CD4-positive, alpha-beta T cell treated with Interleukin-21 for 1 hour (primary cell): Measurements from ENCODE around the gene BAG5.
"Not testable (repeated sequence)": the region's sequence is repeated elsewhere in the genome, so short reads cannot be mapped to it uniquely, and the experiment has no call there.

Experiments used
- DNase-seq: peaks from one replicate; pipeline ENCODE4 v3.0.0-alpha.2; 2020

Gene BAG5, protein sequence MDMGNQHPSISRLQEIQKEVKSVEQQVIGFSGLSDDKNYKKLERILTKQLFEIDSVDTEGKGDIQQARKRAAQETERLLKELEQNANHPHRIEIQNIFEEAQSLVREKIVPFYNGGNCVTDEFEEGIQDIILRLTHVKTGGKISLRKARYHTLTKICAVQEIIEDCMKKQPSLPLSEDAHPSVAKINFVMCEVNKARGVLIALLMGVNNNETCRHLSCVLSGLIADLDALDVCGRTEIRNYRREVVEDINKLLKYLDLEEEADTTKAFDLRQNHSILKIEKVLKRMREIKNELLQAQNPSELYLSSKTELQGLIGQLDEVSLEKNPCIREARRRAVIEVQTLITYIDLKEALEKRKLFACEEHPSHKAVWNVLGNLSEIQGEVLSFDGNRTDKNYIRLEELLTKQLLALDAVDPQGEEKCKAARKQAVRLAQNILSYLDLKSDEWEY

DNA sequence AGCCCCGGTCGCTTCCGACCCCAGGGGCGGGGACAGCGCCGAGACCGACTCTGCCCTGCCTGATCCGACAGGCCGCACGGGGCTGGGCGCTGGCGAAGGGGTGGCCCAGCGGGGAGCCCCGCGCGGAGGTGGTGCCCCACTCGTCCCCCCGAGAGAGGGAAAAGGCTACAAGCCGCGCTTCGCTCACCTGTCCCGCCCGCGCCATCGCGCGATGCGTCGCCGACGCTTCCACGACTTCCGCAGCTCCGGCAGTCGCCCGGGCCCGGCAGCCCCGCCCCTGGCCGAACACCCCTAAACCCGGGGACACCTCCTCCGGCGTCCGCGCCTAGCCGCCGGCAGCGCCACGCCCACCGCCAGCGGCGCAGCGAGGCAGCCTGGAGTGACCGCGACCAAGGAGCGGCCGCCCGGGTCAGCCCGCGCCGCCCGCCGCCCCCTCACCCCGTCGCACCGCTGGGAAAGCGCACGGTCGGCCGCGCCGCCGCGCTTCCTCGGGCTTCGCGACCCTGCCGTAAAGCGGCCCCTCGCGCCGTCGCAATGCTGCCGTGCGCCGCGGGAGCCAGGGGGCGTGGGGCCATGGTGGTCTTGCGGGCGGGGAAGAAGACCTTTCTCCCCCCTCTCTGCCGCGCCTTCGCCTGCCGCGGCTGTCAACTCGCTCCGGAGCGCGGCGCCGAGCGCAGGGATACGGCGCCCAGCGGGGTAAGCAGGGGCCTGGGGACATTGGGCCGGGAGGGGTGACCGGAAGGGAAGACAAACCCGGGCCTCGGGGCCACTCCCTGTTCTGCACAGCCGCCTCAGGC, at the start of gene BAG5, which contains the start of gene COA8:
BAG5 (minus strand) TSS at position 229 of the 797 bp plus-strand sequence. CDS start 1,493 bp downstream, outside the sequence.
COA8 (plus strand) TSS at position 532 of the 797 bp plus-strand sequence; CDS start at position 574, 42 bp downstream.
- DNase-seq = peak; percentile 85

DNA sequence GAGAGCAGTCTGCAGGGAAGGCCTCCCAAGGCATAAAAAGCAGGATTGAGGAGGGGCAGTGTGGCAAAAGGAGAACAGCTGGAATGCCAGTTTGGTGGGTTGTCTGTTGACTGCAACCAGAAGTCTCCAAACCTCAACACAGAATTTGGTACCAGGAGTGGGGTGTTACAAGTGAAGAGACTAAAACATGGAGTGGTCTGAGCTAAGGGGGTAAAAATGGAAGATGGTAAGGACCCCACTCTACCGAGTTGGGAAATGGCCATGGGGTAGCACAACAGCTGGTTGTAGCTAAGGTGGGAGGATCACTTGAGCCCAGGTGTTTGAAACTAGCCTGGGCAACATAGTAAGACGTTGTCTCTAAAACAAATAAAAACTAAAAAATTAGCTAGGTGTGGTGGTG, 48.8 kb upstream of the BAG5 start:
- no peak for DNase-seq

GRCh38 chr14:103609081-103609480, 46.6 kb upstream of the BAG5 start:
- not testable (repeated sequence) for DNase-seq

DNA sequence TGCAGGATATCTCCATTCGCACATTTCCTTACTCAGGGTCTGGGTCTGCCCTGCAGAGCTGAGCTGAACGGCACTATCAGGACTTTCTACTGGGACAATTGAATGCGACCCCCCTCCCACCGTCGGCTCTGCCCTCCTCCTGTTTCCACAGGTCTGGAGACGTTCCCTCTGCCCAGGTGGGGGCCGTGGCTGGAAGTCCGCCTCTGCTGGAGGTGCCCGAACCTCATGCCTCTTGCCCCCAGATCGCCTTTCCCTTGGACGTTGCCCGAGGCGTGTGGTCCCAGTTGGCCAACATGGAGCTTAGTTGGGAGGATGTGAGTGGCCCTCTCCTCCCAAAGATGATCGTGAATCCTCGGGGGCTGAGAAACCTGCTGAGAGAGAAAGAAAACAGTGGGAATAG, 45.4 kb upstream of the BAG5 start:
- DNase-seq = no peak

DNA sequence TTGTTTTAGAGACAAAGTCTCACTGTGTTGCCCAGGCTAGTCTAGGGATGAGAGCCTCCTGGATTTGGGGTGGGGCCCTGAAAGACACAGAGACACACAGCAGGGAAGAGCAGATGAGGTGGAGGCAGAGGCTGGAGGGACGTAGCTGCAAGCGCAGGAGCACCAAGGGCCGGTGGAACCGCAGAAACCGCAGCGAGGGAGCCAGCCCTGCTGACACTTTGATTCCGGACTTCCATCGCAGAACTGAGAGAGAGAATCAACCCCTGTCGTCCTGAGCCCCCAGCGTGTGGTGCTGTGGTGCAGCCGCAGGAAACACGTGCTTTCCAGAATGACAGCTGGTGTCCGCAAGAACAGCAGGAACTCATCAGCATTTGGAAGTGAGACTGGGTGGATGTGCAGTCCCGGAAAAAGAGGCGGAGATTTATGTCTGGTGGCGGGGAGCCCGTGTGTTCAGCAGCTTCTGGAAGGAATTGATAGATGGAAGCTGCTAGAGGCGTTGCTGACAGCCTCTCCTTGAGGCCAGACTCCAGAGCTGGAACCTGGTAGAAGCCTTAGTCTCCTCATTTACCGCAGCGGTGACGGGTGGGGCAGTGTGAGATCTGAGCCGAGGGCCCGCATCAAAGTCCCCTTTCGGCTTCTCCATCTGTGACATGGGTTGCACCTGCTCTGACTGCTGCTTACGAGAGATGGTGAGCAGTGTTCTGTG, 44.7 kb upstream of the BAG5 start:
- peak; percentile 68 for DNase-seq

DNA sequence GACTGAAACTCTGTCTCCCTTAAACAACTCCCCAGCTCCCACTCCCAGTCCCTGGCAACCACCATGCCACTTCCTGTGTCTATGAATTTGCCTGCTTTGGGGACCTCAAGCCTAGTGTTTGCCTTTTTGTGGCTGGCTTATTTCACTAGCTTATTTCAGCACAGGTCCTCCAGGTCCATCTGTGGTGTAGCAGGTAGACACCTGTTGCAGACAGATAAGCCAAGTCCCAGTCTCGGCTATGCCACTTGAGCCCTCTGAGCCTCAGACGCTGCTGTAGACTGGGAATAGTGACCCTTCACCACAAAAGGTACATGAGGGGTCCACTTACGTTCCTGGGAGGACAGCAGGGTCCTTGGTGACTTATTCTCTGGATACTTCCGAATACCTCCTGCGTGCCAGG, 42.2 kb upstream of the BAG5 start:
- DNase-seq = no peak

GRCh38 chr14:103600503-103600902, 38.0 kb upstream of the BAG5 start:
- DNase-seq = no peak

GRCh38 chr14:103597623-103598377, 35.3 kb upstream of the BAG5 start:
- no peak for DNase-seq

DNA sequence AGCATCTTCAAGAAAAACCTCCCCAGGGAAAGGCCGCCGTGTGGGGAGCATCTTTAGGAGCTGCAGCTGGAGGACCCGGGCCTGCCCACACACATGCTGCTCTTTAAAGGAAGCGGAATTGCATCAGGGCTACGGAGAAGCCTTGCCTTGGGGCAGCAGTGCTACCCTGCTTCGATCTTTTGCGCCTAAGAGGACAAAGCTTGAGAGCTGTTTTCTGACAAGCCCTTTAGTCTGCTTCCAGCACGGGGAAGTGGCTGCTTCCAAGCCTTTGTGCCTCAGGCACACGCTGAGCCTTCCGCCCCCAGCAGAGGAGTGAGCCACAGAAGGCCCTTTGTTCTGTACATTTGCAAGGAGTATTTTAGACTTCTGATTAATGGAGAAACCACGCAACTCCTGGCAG, 31.8 kb upstream of the BAG5 start:
- no peak for DNase-seq

DNA sequence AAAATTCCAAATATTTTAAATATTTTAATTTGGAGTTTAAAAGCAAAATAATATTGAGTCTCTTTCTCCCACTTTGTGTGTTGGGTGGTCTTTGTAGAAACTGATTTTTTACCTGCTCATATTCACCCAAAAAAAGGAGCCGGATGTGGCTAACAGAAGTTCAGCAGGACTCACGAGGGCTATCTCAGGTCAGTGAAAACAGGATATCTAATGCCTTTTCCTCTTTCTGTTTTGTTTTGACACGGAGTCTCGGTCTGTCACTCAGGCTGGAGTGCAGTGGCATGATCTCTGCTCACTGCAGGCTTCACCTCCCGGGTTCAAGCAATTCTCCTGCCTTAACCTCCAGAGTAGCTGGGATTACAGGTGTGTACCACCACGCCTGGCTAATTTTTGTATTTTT, 31.1 kb upstream of the BAG5 start:
- peak; percentile 2 for DNase-seq

DNA sequence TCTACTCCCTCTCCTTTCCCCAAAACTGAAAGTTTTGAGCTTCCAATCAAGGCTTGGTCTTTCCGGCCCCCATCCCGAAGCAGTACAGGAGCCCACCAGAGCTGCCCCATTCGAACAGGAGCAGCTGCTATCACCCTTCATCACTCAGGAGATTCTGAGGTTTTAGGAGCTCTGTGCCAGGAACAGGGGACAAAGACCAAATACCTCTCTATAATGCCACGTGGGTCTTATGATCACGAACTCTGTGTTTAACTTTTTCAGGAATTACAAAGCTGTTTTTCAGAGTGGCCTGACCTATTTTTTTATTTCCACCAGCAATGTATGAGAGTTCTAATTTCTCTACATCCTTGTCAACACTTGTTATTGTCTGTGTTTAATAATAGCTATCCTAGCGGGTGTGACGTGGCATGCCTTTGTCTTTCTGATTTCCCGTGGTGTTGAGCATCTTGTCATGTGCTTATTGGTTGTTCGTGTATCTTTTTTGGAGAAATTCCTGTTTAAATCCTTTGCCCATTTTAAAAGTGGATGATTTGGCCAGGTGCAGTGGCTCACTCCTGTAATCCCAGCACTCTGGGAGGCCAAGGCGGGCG, 22.0 kb upstream of the BAG5 start:
- no peak for DNase-seq

GRCh38 chr14:103581954-103582703, 19.7 kb upstream of the BAG5 start:
- no peak for DNase-seq

GRCh38 chr14:103581206-103581605, 18.7 kb upstream of the BAG5 start:
- DNase-seq = no peak

DNA sequence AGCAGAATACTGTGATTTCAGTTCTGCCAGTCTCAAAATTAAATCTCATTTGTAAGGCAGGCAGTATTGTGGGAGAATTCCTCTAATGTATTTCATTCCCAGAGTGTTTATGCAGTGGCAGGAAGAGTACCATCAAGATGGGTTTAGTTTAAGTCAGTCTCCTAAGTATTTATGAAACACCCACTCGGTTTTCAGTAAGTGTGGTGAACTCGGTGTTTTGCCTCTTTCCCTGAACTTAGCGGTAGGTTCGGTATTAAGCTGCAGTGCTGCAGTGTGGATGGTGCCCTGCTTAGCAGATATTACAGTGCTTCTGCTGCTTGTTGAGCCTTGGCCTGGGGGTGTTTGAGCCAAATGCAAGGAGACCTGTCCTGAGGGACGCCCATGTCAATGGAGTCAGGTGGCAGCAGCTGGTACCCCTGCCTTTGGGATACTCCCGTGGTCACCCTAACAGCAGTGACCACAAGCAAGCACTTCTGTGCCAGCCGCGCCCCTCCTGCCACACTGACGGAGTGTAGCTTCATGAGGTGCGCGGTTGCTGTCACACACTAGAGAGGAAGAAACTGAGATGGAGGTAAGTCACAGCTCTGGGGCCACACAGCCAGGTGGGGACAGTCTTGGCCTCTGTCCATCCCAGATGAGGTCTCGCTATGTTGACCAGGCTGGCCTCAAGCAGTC, 16.1 kb upstream of the BAG5 start:
- no peak for DNase-seq

DNA sequence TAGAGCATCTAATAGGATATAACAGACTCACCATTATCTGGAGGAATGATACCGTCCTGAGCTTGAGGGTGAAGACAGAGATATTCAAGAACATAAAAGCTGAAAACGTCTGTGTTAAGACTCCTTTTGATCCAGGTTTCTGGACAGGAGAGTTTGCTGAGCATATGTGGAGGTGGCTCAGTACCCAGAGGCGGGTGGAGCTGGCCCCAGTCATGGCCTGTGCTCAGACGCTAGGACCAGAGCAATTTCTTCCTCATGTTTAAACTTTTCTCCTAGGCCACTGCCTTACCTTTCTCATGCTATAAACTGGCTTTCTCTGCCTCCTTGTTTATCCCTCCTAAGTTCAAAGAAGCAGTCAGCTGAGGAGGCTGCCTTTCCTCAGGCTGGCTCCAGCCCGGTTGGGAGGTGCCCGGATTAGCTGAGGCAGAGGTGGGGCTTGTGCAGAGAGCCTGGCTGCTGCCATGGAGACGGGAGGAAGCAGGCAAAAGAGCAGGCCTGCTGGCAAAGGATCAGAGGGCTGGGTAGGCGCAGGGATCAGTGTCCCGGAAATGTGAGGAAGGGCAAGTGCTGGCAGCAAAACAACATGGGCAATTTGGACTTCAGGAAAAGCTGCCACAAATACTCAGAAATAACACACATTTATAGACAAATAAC, 14.0 kb upstream of the BAG5 start:
- no peak for DNase-seq

DNA sequence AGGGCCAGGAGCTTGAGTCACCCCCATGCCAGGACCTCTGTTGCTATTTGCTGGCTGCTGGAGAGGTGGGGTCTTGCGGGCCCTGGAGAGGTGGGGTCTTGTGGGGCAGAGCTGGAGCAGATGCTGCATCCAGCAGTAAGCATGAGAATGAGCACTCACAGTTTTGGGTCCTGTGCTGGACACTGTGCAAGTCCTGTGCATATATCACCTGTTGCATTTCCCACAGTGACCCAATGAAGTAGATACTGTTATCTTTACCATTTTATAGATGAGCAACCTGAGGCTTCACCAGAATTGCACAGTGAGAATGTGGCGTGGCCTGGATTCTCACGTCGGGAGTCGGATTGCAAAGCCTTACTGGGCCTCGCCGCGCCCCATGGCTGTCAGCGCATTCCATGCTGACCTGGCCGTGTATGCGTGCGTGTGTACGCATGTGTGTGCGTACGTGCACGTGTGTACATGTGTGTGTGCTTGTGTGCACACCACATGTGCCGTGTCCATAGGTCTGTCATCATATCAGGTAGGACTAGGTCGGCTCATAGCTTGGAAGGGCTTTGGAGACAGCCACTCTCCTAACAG, 12.3 kb upstream of the BAG5 start:
- DNase-seq = no peak

- DNase-seq = no peak
Observed at GRCh38 chr14:103574104-103574503, 11.6 kb upstream of the BAG5 start.

DNA sequence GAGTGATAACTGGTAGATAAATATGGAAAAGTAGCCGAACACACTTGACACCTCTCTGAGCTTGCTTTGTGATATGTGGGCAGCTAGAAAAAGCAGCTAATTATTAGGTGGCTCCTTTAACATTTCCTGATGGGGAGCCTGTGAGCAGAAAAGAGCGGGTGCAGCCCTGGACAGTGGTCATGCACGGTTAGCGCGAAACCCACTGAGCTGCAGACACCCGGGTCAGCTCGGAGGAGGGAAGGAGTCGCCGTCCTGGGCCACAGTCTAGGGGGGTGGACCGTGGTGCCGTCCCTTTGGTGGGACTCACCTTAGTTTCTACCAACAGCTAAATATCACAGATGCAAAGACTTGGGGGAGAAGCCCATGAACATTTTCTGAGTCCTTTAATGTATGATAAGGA, 7.0 kb upstream of the BAG5 start:
- DNase-seq = no peak

- no peak for DNase-seq
Observed at GRCh38 chr14:103568952-103569351, 6.5 kb upstream of the BAG5 start.
